ENCODE measurements around the gene CNTN2. TPM values are rescaled to one million over a fixed set of nuclear protein-coding genes. Genes with fewer than 3 reads are reported as not detected.

The CNTN2 gene
- polyA plus RNA-seq, 1 donor from 2014 or later: 3.2 TPM

DNA sequence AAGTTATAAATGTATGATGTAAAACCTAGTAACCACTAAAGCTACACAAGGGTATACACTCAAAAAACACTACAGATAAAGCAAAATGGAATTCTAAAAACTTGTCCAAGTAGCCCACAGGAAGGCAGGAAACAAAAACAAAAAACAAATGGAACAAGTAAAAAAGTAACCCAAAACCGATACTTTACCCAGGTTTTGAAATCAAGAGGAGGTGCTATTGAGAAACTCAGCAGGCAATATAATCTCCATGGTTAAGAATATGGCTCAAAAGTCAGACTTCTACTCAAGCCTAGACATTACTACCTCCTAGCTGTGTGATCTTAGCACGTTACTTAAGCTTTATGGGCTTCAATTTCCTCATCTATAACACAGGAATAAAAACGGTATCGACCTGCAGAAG lies 65.5 kb downstream of the CNTN2 start:
- H3K4me3 ChIP-seq (ENCODE audit: low read length): no peak overlapping the region
- no peaks in the 10 kb centered on the region for H3K9me2 ChIP-seq (ENCODE audit: insufficient read depth, low read length)
- no peaks in the 10 kb centered on the region for H3K9me3 ChIP-seq (ENCODE audit: low read length)
- H3K36me3 ChIP-seq (ENCODE audit: insufficient read depth, low read length): no peaks in the 10 kb centered on the region
- no peaks in the 10 kb centered on the region for H3K27me3 ChIP-seq (ENCODE audit: insufficient read depth, low read depth, low read length)
- H2AFZ ChIP-seq (ENCODE audit: low read depth, low read length): no peak overlapping the region
- H3K79me2 ChIP-seq (replicated peaks; ENCODE audit: insufficient read depth, low read length): no peaks in the 10 kb centered on the region
- no peaks in the 10 kb centered on the region for H3F3A ChIP-seq (ENCODE audit: insufficient read depth, low read length, poor library complexity, severe bottlenecking)
- H4K20me1 ChIP-seq (ENCODE audit: insufficient read depth): no peaks in the 10 kb centered on the region
- H3K27ac ChIP-seq (ENCODE audit: low read length): no peak overlapping the region
- no peak overlapping the region for H3K9ac ChIP-seq (ENCODE audit: low read length)
- H3K4me2 ChIP-seq (ENCODE audit: low read length): no peak overlapping the region
- TF ChIP-seq RAD21 (conservative IDR thresholded peaks at IDR 0.05) (no peak), EP300 (conservative IDR thresholded peaks at IDR 0.05; ENCODE audit: poor library complexity, severe bottlenecking) (no peak), POLR2AphosphoS5 (IDR thresholded peaks at IDR 0.05) (no peak), MXI1 (conservative IDR thresholded peaks at IDR 0.05; ENCODE audit: poor library complexity, severe bottlenecking) (no peak), TAF1 (IDR thresholded peaks at IDR 0.05; ENCODE audit: low read depth) (no peak), EZH2 (IDR thresholded peaks at IDR 0.05; ENCODE audit: borderline replicate concordance, insufficient read depth, low read length, poor library complexity, severe bottlenecking) (no peak), SMC3 (conservative IDR thresholded peaks at IDR 0.05; ENCODE audit: poor library complexity) (no peak)
- TF ChIP-seq, protein P1, sequence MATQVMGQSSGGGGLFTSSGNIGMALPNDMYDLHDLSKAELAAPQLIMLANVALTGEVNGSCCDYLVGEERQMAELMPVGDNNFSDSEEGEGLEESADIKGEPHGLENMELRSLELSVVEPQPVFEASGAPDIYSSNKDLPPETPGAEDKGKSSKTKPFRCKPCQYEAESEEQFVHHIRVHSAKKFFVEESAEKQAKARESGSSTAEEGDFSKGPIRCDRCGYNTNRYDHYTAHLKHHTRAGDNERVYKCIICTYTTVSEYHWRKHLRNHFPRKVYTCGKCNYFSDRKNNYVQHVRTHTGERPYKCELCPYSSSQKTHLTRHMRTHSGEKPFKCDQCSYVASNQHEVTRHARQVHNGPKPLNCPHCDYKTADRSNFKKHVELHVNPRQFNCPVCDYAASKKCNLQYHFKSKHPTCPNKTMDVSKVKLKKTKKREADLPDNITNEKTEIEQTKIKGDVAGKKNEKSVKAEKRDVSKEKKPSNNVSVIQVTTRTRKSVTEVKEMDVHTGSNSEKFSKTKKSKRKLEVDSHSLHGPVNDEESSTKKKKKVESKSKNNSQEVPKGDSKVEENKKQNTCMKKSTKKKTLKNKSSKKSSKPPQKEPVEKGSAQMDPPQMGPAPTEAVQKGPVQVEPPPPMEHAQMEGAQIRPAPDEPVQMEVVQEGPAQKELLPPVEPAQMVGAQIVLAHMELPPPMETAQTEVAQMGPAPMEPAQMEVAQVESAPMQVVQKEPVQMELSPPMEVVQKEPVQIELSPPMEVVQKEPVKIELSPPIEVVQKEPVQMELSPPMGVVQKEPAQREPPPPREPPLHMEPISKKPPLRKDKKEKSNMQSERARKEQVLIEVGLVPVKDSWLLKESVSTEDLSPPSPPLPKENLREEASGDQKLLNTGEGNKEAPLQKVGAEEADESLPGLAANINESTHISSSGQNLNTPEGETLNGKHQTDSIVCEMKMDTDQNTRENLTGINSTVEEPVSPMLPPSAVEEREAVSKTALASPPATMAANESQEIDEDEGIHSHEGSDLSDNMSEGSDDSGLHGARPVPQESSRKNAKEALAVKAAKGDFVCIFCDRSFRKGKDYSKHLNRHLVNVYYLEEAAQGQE (IDR thresholded peaks at IDR 0.05; ENCODE audit: borderline replicate concordance): no peak
- TF ChIP-seq, protein P2, sequence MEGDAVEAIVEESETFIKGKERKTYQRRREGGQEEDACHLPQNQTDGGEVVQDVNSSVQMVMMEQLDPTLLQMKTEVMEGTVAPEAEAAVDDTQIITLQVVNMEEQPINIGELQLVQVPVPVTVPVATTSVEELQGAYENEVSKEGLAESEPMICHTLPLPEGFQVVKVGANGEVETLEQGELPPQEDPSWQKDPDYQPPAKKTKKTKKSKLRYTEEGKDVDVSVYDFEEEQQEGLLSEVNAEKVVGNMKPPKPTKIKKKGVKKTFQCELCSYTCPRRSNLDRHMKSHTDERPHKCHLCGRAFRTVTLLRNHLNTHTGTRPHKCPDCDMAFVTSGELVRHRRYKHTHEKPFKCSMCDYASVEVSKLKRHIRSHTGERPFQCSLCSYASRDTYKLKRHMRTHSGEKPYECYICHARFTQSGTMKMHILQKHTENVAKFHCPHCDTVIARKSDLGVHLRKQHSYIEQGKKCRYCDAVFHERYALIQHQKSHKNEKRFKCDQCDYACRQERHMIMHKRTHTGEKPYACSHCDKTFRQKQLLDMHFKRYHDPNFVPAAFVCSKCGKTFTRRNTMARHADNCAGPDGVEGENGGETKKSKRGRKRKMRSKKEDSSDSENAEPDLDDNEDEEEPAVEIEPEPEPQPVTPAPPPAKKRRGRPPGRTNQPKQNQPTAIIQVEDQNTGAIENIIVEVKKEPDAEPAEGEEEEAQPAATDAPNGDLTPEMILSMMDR (IDR thresholded peaks at IDR 0.05; ENCODE audit: poor library complexity, severe bottlenecking): no peak

DNA sequence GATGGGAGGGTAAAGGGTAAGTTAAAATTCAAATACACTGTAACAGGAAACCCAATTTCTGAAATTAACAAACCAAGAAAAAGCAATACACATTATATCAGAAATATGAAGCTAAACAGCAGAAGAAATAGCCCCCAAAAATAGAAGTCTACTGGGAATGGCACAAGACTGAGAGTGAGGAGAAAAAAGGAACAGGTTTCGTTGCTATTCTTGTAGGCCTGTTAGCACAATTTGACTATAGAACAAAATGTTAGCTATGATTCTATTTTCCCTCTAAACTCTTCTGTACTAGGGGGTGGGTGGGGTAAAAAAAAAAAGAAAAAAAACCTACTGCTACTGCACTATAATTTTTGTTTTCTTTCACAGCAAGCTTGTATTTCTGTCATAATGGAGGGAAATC lies 66.3 kb downstream of the CNTN2 start:
- Histone ChIP-seq H3K4me2 (ENCODE audit: low read length) (no peak overlapping the region), H3K9me3 (ENCODE audit: low read length) (no peaks in the 10 kb centered on the region), H3K36me3 (ENCODE audit: insufficient read depth, low read length) (no peaks in the 10 kb centered on the region), H3K4me3 (ENCODE audit: low read length) (no peak overlapping the region), H2AFZ (ENCODE audit: low read depth, low read length) (no peak overlapping the region), H4K20me1 (ENCODE audit: insufficient read depth) (no peaks in the 10 kb centered on the region), H3K9me2 (ENCODE audit: insufficient read depth, low read length) (no peaks in the 10 kb centered on the region), H3F3A (ENCODE audit: insufficient read depth, low read length, poor library complexity, severe bottlenecking) (no peaks in the 10 kb centered on the region), H3K27me3 (ENCODE audit: insufficient read depth, low read depth, low read length) (no peaks in the 10 kb centered on the region), H3K79me2 (replicated peaks; ENCODE audit: insufficient read depth, low read length) (no peaks in the 10 kb centered on the region), H3K9ac (ENCODE audit: low read length) (no peak overlapping the region), H3K27ac (ENCODE audit: low read length) (no peak overlapping the region)
- no peak for TF ChIP-seq RAD21 (conservative IDR thresholded peaks at IDR 0.05)
- no peak for TF ChIP-seq TAF1 (IDR thresholded peaks at IDR 0.05; ENCODE audit: low read depth)
- no peak for TF ChIP-seq EP300 (conservative IDR thresholded peaks at IDR 0.05; ENCODE audit: poor library complexity, severe bottlenecking)
- TF ChIP-seq SMC3 (conservative IDR thresholded peaks at IDR 0.05; ENCODE audit: poor library complexity): no peak
- TF ChIP-seq POLR2AphosphoS5 (IDR thresholded peaks at IDR 0.05): no peak
- no peak for TF ChIP-seq EZH2 (IDR thresholded peaks at IDR 0.05; ENCODE audit: borderline replicate concordance, insufficient read depth, low read length, poor library complexity, severe bottlenecking)
- TF ChIP-seq, protein P2 (IDR thresholded peaks at IDR 0.05; ENCODE audit: poor library complexity, severe bottlenecking): no peak
- TF ChIP-seq, protein P1 (IDR thresholded peaks at IDR 0.05; ENCODE audit: borderline replicate concordance): no peak
- TF ChIP-seq MXI1 (conservative IDR thresholded peaks at IDR 0.05; ENCODE audit: poor library complexity, severe bottlenecking): no peak

Data from neural cell (in vitro differentiated cells).